ENCODE data around the gene GPRIN2.

DNA sequence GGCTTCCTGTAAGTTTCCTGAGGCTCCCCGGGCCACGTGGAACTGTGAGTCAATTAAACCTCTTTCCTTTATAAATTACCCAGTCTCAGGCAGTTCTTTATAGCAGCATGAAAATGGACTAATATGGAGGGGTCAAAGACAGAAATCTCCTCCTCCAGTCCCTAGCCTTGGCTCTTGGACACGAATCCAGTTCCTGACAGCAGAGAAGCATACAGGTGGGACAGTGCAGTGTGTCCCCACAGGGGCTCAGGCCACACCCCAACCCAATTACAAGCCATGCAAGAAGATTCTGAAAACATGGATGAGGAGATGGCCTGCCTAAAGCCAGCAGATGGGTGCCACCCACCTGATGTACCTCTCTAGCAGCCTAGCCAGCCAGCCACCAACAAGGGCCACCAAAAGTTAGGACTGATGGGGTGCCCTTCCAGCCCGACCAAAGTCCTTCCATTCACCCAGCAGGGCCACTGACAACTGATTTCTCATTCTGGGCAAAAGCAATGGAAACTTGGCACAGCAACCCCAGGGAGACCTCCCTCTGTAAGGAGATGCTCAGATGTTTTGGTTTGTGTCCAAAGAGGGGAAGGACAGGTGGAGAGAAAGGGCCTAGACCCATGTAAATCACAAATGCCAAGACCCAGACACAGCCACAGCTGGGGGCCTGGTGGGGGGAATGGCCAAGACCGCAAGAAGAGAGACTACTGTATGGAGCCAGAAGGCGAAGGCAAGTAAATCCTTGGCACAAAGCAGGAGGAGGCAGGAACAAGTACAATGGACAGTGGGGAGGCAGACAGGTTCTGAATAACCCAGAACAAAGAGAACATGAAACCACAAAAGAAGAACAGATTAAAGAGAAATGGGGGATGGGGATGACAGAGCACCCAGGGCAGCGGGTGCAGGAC is 13.6 kb downstream of the GPRIN2 start:
- TF ChIP-seq, protein P1, sequence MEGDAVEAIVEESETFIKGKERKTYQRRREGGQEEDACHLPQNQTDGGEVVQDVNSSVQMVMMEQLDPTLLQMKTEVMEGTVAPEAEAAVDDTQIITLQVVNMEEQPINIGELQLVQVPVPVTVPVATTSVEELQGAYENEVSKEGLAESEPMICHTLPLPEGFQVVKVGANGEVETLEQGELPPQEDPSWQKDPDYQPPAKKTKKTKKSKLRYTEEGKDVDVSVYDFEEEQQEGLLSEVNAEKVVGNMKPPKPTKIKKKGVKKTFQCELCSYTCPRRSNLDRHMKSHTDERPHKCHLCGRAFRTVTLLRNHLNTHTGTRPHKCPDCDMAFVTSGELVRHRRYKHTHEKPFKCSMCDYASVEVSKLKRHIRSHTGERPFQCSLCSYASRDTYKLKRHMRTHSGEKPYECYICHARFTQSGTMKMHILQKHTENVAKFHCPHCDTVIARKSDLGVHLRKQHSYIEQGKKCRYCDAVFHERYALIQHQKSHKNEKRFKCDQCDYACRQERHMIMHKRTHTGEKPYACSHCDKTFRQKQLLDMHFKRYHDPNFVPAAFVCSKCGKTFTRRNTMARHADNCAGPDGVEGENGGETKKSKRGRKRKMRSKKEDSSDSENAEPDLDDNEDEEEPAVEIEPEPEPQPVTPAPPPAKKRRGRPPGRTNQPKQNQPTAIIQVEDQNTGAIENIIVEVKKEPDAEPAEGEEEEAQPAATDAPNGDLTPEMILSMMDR (IDR thresholded peaks at IDR 0.05; ENCODE audit: low read depth, low read length, poor library complexity, severe bottlenecking) = no peak
- no peak for TF ChIP-seq EZH2phosphoT487 (IDR thresholded peaks at IDR 0.05; ENCODE audit: borderline replicate concordance, low read length)

Measured in DOHH2 (cell line).